ENCODE results near the gene RBM20.

- no peak for TF ChIP-seq CTCF (IDR thresholded peaks at IDR 0.05)
- no peak for TF ChIP-seq POLR2A (IDR thresholded peaks at IDR 0.05)
Measured at GRCh38 chr10:110679486-110680272, 35.5 kb downstream of the RBM20 start.
